Measurements from ENCODE around the gene MAP1B. TPM values are rescaled to one million over a fixed set of nuclear protein-coding genes. Genes with fewer than 3 reads are reported as not detected.

The MAP1B gene
- total RNA-seq: 1,000 to 10,000 TPM in 1 of 3 donors, 100 to 1,000 TPM in 2; 258 to 2,233 (median 271) TPM

DNA sequence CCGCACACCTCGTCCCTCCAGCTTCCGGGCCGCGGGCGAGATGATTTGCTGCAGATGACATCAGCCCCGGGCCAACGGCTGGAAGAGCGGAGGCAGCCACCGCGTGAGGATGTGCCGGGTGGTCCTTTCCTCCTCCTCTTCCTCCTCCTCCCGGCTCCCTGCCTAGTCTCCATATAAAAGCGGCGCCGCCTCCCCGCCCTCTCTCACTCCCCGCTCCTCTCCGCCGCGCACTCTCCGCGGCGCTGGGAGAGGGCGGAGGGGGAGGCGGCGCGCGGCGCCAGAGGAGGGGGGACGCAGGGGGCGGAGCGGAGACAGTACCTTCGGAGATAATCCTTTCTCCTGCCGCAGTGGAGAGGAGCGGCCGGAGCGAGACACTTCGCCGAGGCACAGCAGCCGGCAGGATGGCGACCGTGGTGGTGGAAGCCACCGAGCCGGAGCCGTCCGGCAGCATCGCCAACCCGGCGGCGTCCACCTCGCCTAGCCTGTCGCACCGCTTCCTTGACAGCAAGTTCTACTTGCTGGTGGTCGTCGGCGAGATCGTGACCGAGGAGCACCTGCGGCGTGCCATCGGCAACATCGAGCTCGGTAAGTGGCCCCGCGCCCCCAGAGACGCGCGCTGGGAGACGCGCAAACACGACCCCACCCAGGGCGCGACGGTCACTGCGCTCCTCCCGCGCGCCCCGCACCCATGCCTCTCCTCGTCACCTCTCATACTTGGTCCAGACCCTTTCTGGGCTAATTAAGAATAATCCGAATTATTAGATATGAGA, at the start of gene MAP1B:
TSS of gene MAP1B (plus strand) at position 345 of the 770 bp plus-strand sequence. CDS start at position 402, 57 bp downstream.
- intact Hi-C loops (cut with DNase I; ENCODE audit: low total_unique reads): no loop called here
- peak within 1 kb of the TSS; percentile 72 to 98 (median 75) for H3K4me3 ChIP-seq
- peaks cover 0 to 6% of the 10 kb centered on the region in 2 donors for H3K27me3 ChIP-seq
- peak within 1 kb of the TSS; percentile 21 to 90 for H3K27ac ChIP-seq
- no peaks in the 10 kb centered on the region for H3K9me3 ChIP-seq
- peaks cover 0 to 4% of the 10 kb centered on the region in 2 donors for H3K4me1 ChIP-seq
- TF ChIP-seq, protein P1, sequence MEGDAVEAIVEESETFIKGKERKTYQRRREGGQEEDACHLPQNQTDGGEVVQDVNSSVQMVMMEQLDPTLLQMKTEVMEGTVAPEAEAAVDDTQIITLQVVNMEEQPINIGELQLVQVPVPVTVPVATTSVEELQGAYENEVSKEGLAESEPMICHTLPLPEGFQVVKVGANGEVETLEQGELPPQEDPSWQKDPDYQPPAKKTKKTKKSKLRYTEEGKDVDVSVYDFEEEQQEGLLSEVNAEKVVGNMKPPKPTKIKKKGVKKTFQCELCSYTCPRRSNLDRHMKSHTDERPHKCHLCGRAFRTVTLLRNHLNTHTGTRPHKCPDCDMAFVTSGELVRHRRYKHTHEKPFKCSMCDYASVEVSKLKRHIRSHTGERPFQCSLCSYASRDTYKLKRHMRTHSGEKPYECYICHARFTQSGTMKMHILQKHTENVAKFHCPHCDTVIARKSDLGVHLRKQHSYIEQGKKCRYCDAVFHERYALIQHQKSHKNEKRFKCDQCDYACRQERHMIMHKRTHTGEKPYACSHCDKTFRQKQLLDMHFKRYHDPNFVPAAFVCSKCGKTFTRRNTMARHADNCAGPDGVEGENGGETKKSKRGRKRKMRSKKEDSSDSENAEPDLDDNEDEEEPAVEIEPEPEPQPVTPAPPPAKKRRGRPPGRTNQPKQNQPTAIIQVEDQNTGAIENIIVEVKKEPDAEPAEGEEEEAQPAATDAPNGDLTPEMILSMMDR (IDR thresholded peaks at IDR 0.05): no peak
- TF ChIP-seq POLR2A (IDR thresholded peaks at IDR 0.05) (no peak), POLR2AphosphoS5 (IDR thresholded peaks at IDR 0.05) (peak in 1 of 3 donors; percentile 24)
- DNase-seq (ENCODE audit: low spot score in 2 of 2): no peak
- H3K36me3 ChIP-seq: no peaks in the 10 kb centered on the region

DNA sequence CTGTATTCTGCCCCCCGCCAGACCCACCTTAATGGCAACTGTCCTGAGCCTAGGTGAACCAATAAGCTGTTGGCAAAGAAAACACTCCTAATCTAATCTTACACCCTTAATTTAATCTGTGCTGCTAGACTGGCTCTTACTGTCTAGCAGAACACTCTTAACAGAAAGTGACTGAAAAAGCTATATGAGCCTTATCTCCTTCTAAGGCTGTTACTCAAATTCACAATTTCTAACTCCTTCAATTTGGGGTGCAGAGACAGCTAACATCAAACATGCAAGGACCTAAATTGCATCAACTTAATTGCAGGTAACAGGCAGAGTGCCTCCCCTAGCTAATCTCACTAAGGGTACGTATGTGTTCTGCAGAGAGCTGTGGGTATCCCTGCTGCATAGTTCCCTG, 49.5 kb upstream of the MAP1B start:
- TF ChIP-seq POLR2AphosphoS5 (IDR thresholded peaks at IDR 0.05): no peak
- TF ChIP-seq POLR2A (IDR thresholded peaks at IDR 0.05): no peak
- TF ChIP-seq, protein P1 (IDR thresholded peaks at IDR 0.05): no peak
- intact Hi-C loops (cut with DNase I; ENCODE audit: low total_unique reads): no loop called here
- Histone ChIP-seq H3K4me1 (no peaks in the 10 kb centered on the region), H3K4me3 (no peak overlapping the region), H3K27me3 (no peaks in the 10 kb centered on the region), H3K27ac (no peak overlapping the region), H3K36me3 (no peaks in the 10 kb centered on the region), H3K9me3 (no peaks in the 10 kb centered on the region)
- no peak for DNase-seq (ENCODE audit: low spot score in 2 of 2)

DNA sequence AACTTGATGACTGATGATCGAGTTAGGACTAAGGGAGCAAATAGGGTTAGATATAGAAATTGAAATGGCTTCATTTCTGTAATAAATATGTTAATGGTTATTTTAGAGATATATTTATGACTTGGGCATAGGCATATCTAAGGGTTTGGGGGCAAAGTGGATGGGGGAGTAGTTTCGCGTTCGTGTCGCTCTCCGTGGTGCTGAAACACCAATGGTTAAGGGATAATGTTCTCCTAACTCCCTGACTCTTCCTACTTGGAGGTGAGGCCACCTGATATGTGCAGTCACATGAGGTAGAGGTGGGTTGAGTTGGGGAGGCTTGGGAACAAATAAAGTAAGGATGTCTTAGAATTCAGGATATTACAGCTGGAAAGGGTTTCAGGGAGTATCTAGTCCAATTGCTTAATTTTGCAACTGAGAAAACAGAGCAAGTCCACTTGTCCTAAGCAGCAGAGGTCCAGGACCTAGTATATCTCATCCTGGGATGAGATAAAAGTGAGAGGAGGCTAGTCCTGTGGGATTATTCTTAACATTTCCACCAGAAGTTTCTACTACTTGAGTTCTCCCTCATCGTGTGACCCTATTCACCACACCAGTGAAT, 44.0 kb upstream of the MAP1B start:
- DNase-seq (ENCODE audit: low spot score in 2 of 2): no peak
- no peak overlapping the region for H3K27ac ChIP-seq
- H3K9me3 ChIP-seq: no peaks in the 10 kb centered on the region
- H3K4me1 ChIP-seq: no peaks in the 10 kb centered on the region
- H3K4me3 ChIP-seq: no peak overlapping the region
- H3K36me3 ChIP-seq: no peaks in the 10 kb centered on the region
- intact Hi-C loops (cut with DNase I; ENCODE audit: low total_unique reads): no loop called here
- TF ChIP-seq POLR2AphosphoS5 (IDR thresholded peaks at IDR 0.05): no peak
- TF ChIP-seq, protein P1 (IDR thresholded peaks at IDR 0.05): no peak
- TF ChIP-seq POLR2A (IDR thresholded peaks at IDR 0.05): no peak
- no peaks in the 10 kb centered on the region for H3K27me3 ChIP-seq

- no peak for TF ChIP-seq POLR2AphosphoS5 (IDR thresholded peaks at IDR 0.05)
- H3K4me1 ChIP-seq: no peaks in the 10 kb centered on the region
Observed at GRCh38 chr5:72064801-72065570, 42.3 kb upstream of the MAP1B start.

DNA sequence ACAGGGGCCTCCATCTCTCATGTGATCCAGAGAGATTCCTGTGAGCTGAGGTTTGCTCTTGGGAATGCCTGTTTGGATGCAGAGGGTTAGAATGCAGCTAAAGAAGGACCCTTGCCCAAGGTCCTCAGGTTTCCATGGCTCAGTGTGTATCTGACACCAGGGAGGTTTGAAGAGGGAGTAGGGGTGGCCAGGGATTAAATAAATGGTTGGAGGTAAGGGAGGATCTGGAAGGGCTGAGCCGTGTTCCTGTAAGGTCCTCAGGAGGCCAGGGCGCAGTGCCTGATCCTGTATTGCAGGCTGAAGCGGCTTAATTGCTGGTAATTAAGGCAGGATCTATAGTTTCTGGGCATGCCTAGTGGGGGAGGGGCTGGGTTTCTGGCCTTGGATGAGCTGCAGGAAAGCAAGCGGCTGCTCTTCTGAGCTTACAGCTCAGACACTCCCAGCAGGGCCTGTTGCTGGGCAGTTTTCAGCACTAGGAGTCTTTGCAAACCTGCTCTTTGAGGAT, 41.5 kb upstream of the MAP1B start:
- intact Hi-C loops (cut with DNase I; ENCODE audit: low total_unique reads): no loop called here
- Histone ChIP-seq H3K9me3 (no peaks in the 10 kb centered on the region), H3K27me3 (no peaks in the 10 kb centered on the region), H3K4me3 (no peak overlapping the region), H3K4me1 (no peaks in the 10 kb centered on the region), H3K36me3 (no peaks in the 10 kb centered on the region), H3K27ac (no peak overlapping the region)
- DNase-seq (ENCODE audit: low spot score in 2 of 2): no peak
- TF ChIP-seq, protein P1 (IDR thresholded peaks at IDR 0.05): no peak
- TF ChIP-seq POLR2AphosphoS5 (IDR thresholded peaks at IDR 0.05) (no peak), POLR2A (IDR thresholded peaks at IDR 0.05) (no peak)

More at GRCh38 chr5:72064801-72065570, 42.3 kb upstream of the MAP1B start:
- Histone ChIP-seq H3K27me3 (no peaks in the 10 kb centered on the region), H3K9me3 (no peaks in the 10 kb centered on the region), H3K4me3 (no peak overlapping the region), H3K36me3 (no peaks in the 10 kb centered on the region), H3K27ac (no peak overlapping the region)
- intact Hi-C loops (cut with DNase I; ENCODE audit: low total_unique reads): no loop called here
- no peak for DNase-seq (ENCODE audit: low spot score in 2 of 2)
